ENCODE measurements around the gene SULT2B1. TPM values are rescaled to one million over a fixed set of nuclear protein-coding genes. Genes with fewer than 3 reads are reported as not detected.
A peak's percentile ranks its signal among the peaks of the same experiment; 100 is the strongest.

SULT2B1 gene
- total RNA-seq, 2 donors from 2014 or later, result not detected

- no peak for DNase-seq (ENCODE audit: low spot score)
- Histone ChIP-seq H3K36me3 (no peaks in the 10 kb centered on the region), H3K27me3 (replicated peaks; ENCODE audit: insufficient read depth) (no peaks in the 10 kb centered on the region), H3K27ac (no peak overlapping the region), H3K4me3 (no peak overlapping the region), H3K9me3 (no peaks in the 10 kb centered on the region), H3K4me1 (ENCODE audit: control insufficient read depth in 1 of 2, low read depth in 2 of 2) (peaks cover 11 to 25% of the 10 kb centered on the region in 2 donors)
- TF ChIP-seq CTCF (IDR thresholded peaks at IDR 0.05), result no peak
- no peak for ATAC-seq (ENCODE audit: insufficient number of reproducible peaks, low FRiP score, low read depth)
These were observed 89.9 kb downstream of the SULT2B1 start for GRCh38 chr19:48641850-48642249.

- Histone ChIP-seq H3K27me3 (replicated peaks; ENCODE audit: insufficient read depth) (no peaks in the 10 kb centered on the region), H3K27ac (no peak overlapping the region), H3K36me3 (no peaks in the 10 kb centered on the region), H3K4me3 (no peak overlapping the region), H3K4me1 (ENCODE audit: control insufficient read depth in 1 of 2, low read depth in 2 of 2) (peaks cover 11 to 24% of the 10 kb centered on the region in 2 donors), H3K9me3 (no peaks in the 10 kb centered on the region)
- no peak for DNase-seq (ENCODE audit: low spot score)
- no peak for ATAC-seq (ENCODE audit: insufficient number of reproducible peaks, low FRiP score, low read depth)
- no peak for TF ChIP-seq CTCF (IDR thresholded peaks at IDR 0.05)
These were observed 90.9 kb downstream of the SULT2B1 start for GRCh38 chr19:48642862-48643261.

GRCh38 chr19:48644355-48644754 is 92.4 kb downstream of the SULT2B1 start:
- peaks cover 6 to 17% of the 10 kb centered on the region in 2 donors for H3K4me1 ChIP-seq (ENCODE audit: control insufficient read depth in 1 of 2, low read depth in 2 of 2)
- ATAC-seq (ENCODE audit: insufficient number of reproducible peaks, low FRiP score, low read depth) (no peak), DNase-seq (ENCODE audit: low spot score) (no peak)
- H3K27ac ChIP-seq, result no peak overlapping the region
- no peaks in the 10 kb centered on the region for H3K9me3 ChIP-seq
- H3K4me3 ChIP-seq, result peak overlapping the region; percentile 84
- H3K36me3 ChIP-seq, result no peaks in the 10 kb centered on the region
- no peaks in the 10 kb centered on the region for H3K27me3 ChIP-seq (replicated peaks; ENCODE audit: insufficient read depth)
- no peak for TF ChIP-seq CTCF (IDR thresholded peaks at IDR 0.05)

- DNase-seq (ENCODE audit: low spot score), result no peak
- Histone ChIP-seq H3K27me3 (replicated peaks; ENCODE audit: insufficient read depth) (no peaks in the 10 kb centered on the region), H3K4me3 (peak overlapping the region; percentile 84), H3K36me3 (no peaks in the 10 kb centered on the region), H3K27ac (peak overlapping the region; percentile 85 to 88), H3K9me3 (no peaks in the 10 kb centered on the region), H3K4me1 (ENCODE audit: control insufficient read depth in 1 of 2, low read depth in 2 of 2) (peaks cover 6 to 17% of the 10 kb centered on the region in 2 donors)
- peak; percentile 5 for ATAC-seq (ENCODE audit: insufficient number of reproducible peaks, low FRiP score, low read depth)
- TF ChIP-seq CTCF (IDR thresholded peaks at IDR 0.05), result no peak
These were observed 93.1 kb downstream of the SULT2B1 start for GRCh38 chr19:48644839-48645619.

- ATAC-seq (ENCODE audit: insufficient number of reproducible peaks, low FRiP score, low read depth) (no peak), DNase-seq (ENCODE audit: low spot score) (no peak)
- no peaks in the 10 kb centered on the region for H3K36me3 ChIP-seq
- no peaks in the 10 kb centered on the region for H3K27me3 ChIP-seq (replicated peaks; ENCODE audit: insufficient read depth)
- no peaks in the 10 kb centered on the region for H3K9me3 ChIP-seq
- H3K27ac ChIP-seq, result peak overlapping the region; percentile 85 to 88
- TF ChIP-seq CTCF (IDR thresholded peaks at IDR 0.05), result no peak
- H3K4me3 ChIP-seq, result peak overlapping the region; percentile 84
- peaks cover 6 to 17% of the 10 kb centered on the region in 2 donors for H3K4me1 ChIP-seq (ENCODE audit: control insufficient read depth in 1 of 2, low read depth in 2 of 2)
These were observed 93.6 kb downstream of the SULT2B1 start for GRCh38 chr19:48645620-48646000.
